Measurements from ENCODE around the gene U2AF1.
"Not testable (repeated sequence)": the region's sequence is repeated elsewhere in the genome, so short reads cannot be mapped to it uniquely, and the experiment has no call there.

DNA sequence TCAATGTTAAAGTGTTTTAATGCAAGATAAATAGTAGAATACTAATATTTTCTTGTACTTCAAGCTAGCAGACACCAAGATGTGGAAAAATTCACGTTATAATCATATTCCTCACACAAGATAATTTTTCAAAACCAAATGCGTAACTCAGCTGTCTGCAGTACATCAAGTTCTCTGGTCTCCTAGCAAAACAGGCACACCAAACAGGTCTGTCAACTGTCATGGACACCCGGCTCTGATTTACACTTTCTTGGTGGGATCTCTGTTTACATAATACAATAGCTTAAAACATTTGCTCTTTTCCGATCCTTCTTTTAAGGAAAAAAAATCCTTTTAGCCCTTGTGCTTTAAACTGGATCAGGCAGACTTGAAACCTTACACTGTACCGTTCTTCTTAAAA is 5.7 kb downstream of the U2AF1 start:
- not testable (repeated sequence) for TF ChIP-seq POLR2A (IDR thresholded peaks at IDR 0.05)
- TF ChIP-seq, protein P1, sequence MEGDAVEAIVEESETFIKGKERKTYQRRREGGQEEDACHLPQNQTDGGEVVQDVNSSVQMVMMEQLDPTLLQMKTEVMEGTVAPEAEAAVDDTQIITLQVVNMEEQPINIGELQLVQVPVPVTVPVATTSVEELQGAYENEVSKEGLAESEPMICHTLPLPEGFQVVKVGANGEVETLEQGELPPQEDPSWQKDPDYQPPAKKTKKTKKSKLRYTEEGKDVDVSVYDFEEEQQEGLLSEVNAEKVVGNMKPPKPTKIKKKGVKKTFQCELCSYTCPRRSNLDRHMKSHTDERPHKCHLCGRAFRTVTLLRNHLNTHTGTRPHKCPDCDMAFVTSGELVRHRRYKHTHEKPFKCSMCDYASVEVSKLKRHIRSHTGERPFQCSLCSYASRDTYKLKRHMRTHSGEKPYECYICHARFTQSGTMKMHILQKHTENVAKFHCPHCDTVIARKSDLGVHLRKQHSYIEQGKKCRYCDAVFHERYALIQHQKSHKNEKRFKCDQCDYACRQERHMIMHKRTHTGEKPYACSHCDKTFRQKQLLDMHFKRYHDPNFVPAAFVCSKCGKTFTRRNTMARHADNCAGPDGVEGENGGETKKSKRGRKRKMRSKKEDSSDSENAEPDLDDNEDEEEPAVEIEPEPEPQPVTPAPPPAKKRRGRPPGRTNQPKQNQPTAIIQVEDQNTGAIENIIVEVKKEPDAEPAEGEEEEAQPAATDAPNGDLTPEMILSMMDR (IDR thresholded peaks at IDR 0.05), result not testable (repeated sequence)
